SK-N-SH treated with all-trans-retinoic acid at 6 μM for 48 hours (cell line): ENCODE results near the gene HOXB7.

ENCODE experiments used
- ARNTL ChIP-seq: fragments of 450-650 bp; formaldehyde crosslinking; IDR thresholded peaks from 2 replicates; pipeline ENCODE4 v1.5.0; 2020; ENCODE audit warnings: low read depth, mild to moderate bottlenecking, moderate library complexity, borderline replicate concordance
- BACH2 ChIP-seq: fragments of 250-450 bp; sonication (Bioruptor Pico); IDR thresholded peaks from 2 replicates; pipeline ENCODE4 v1.9.0; 2021; ENCODE audit warnings: mild to moderate bottlenecking, borderline replicate concordance
- OSR1 ChIP-seq: fragments of 250-450 bp; sonication (Bioruptor Pico); IDR thresholded peaks from 2 replicates; pipeline ENCODE4 v1.8.0; 2022; ENCODE audit warnings: moderate library complexity, mild to moderate bottlenecking, inconsistent platforms
- PATZ1 ChIP-seq: fragments of 250-450 bp; sonication (Bioruptor Pico); IDR thresholded peaks from 2 replicates; pipeline ENCODE4 v1.8.0; 2020; ENCODE audit warnings: mild to moderate bottlenecking, moderate library complexity, borderline replicate concordance
- POU6F1 ChIP-seq: fragments of 250-450 bp; sonication (Bioruptor Pico); IDR thresholded peaks from 2 replicates; pipeline ENCODE4 v1.8.0; 2021; ENCODE audit warnings: low read depth, mild to moderate bottlenecking, moderate library complexity, borderline replicate concordance

- TF ChIP-seq PATZ1 (CRISPR knock-in tag) (no peak), BACH2 (CRISPR knock-in tag) (no peak), OSR1 (CRISPR knock-in tag) (no peak), POU6F1 (CRISPR knock-in tag) (no peak), ARNTL (no peak)
These were observed 18.2 kb downstream of the HOXB7 start for GRCh38 chr17:48592577-48592976.
